Fibroblast of lung (primary cell): ENCODE data around the gene CEACAM7.

Experiments used
- CTCF ChIP-seq, 2 donors: IDR thresholded peaks in 1 of 2; conservative IDR thresholded peaks in 1 of 2; 1 replicate in 1 of 2; 2 replicates in 1 of 2; pipeline ENCODE4 v1.5.1; 2011 to 2012; ENCODE audit warnings: low read length in 2 of 2, control low read depth in 1 of 2, inconsistent platforms in 1 of 2, low read depth in 1 of 2, mild to moderate bottlenecking in 1 of 2
- EZH2 ChIP-seq: IDR thresholded peaks from 2 replicates; pipeline ENCODE4 v1.5.1; 2012; ENCODE audit warnings: low read length, control low read depth, mild to moderate bottlenecking; ENCODE audit errors: missing control alignments

GRCh38 chr19:41706741-41707501, 18.9 kb upstream of the CEACAM7 start:
- TF ChIP-seq CTCF (conservative IDR thresholded peaks at IDR 0.05 in 1 of 2, IDR thresholded peaks at IDR 0.05 in 1 of 2; ENCODE audit: low read depth in 1 of 2, low read length in 2 of 2): peak; percentile 28 to 45
- no peak for TF ChIP-seq EZH2
